IMR-90 (cell line): Measurements from ENCODE around the gene RAB11FIP3. TPM values are rescaled to one million over a fixed set of nuclear protein-coding genes. Genes with fewer than 3 reads are reported as not detected.

Source experiments
- ATAC-seq: fragments of 200-7000 bp; cut with Tn5 transposase; 2 replicates; pipeline ENCODE4 v1.9.1; 2020; ENCODE audit warnings: low read depth, mild to moderate bottlenecking, moderate library complexity
- BruUV-seq: library from RNA; stranded (reverse); fragments of 400-500 nt; replicated peaks from 2 replicates; lab custom pipeline; 2021; lab: Mats Ljungman, UMichigan
- CTCF ChIA-PET: fragments of 300-600 bp; formaldehyde crosslinking; extraction: SDS; loops from one replicate; lab custom pipeline; 2021; ENCODE audit warnings: antibody characterized with exemption; lab: Yijun Ruan, JAX
- POLR2A ChIA-PET: fragments of 300-600 bp; sonication (Branson Sonifier 250); formaldehyde crosslinking; loops from one replicate; lab custom pipeline; 2022; ENCODE audit warnings: antibody characterized with exemption; ENCODE audit not compliant: unreplicated experiment; lab: Charles Lee
- DNase-seq: peaks from one replicate; pipeline ENCODE4 v3.0.0; 2013
- H2AFZ ChIP-seq: replicated peaks from 2 replicates; pipeline ENCODE3; 2013; ENCODE audit warnings: low read length, mild to moderate bottlenecking; ENCODE audit not compliant: poor library complexity
- H2AK5ac ChIP-seq: 2 replicates; pipeline ENCODE4 v1.6.1; 2013; ENCODE audit warnings: low read depth, low read length, inconsistent platforms
- H2AK9ac ChIP-seq: replicated peaks from 2 replicates; pipeline ENCODE3; 2013; ENCODE audit warnings: mild to moderate bottlenecking, low read depth, low read length, moderate library complexity; ENCODE audit not compliant: poor library complexity
- H2BK120ac ChIP-seq: 2 replicates; pipeline ENCODE4 v1.6.1; 2013; ENCODE audit warnings: low read depth, low read length, inconsistent platforms
- H2BK15ac ChIP-seq: 3 replicates; pipeline ENCODE4 v1.6.1; 2013; ENCODE audit warnings: low read depth, low read length, inconsistent platforms
- H2BK20ac ChIP-seq: 2 replicates; pipeline ENCODE4 v1.6.1; 2013; ENCODE audit warnings: low read depth, mild to moderate bottlenecking, inconsistent platforms, low read length, moderate library complexity
- H2BK5ac ChIP-seq: 2 replicates; pipeline ENCODE4 v1.6.1; 2013; ENCODE audit warnings: mild to moderate bottlenecking, low read depth, low read length, inconsistent platforms; ENCODE audit not compliant: poor library complexity, severe bottlenecking
- H3K14ac ChIP-seq: replicated peaks from 2 replicates; pipeline ENCODE4 v1.6.1; 2013; ENCODE audit warnings: low read depth, low read length, inconsistent platforms
- H3K18ac ChIP-seq: 2 replicates; pipeline ENCODE4 v1.6.1; 2013; ENCODE audit warnings: low read depth, low read length, control low read depth
- H3K23ac ChIP-seq: 2 replicates; pipeline ENCODE4 v1.6.1; 2013; ENCODE audit warnings: low read depth, low read length, inconsistent platforms
- H3K27ac ChIP-seq: 2 replicates; pipeline ENCODE4 v1.5.1; 2013; ENCODE audit warnings: mild to moderate bottlenecking, control low read depth, low read length; ENCODE audit not compliant: insufficient read depth
- H3K27me3 ChIP-seq: 2 replicates; pipeline ENCODE4 v1.6.1; 2013; ENCODE audit warnings: low read length; ENCODE audit not compliant: control insufficient read depth, insufficient read depth
- H3K36me3 ChIP-seq: 2 replicates; pipeline ENCODE4 v1.6.1; 2013; ENCODE audit warnings: low read length, mixed read lengths; ENCODE audit not compliant: control insufficient read depth, insufficient read depth
- H3K4ac ChIP-seq: 2 replicates; pipeline ENCODE4 v1.6.1; 2013; ENCODE audit warnings: low read depth, low read length, inconsistent platforms
- H3K4me1 ChIP-seq: 2 replicates; pipeline ENCODE4 v1.6.1; 2013; ENCODE audit warnings: low read length, mixed read lengths; ENCODE audit not compliant: control insufficient read depth, insufficient read depth
- H3K4me2 ChIP-seq: 2 replicates; pipeline ENCODE4 v1.6.1; 2013; ENCODE audit warnings: low read depth, mild to moderate bottlenecking, control low read depth, low read length, moderate library complexity
- H3K4me3 ChIP-seq: 2 replicates; pipeline ENCODE4 v1.5.1; 2013; ENCODE audit warnings: low read depth, mild to moderate bottlenecking, control low read depth, low read length, moderate library complexity; ENCODE audit not compliant: insufficient read depth
- H3K56ac ChIP-seq: 2 replicates; pipeline ENCODE4 v1.6.1; 2013; ENCODE audit warnings: low read length, inconsistent platforms; ENCODE audit not compliant: insufficient read depth; ENCODE audit errors: extremely low read depth
- H3K79me1 ChIP-seq, 2 experiments: 2 replicates each; pipeline ENCODE4 v1.6.1; 2013; ENCODE audit warnings: low read length in 2 of 2, inconsistent platforms in 1 of 2, low read depth in 1 of 2
- H3K9ac ChIP-seq: 2 replicates; pipeline ENCODE4 v1.6.1; 2013; ENCODE audit warnings: low read depth, low read length, control low read depth
- H3K9me1 ChIP-seq: 2 replicates; pipeline ENCODE4 v1.6.1; 2013; ENCODE audit warnings: low read length, inconsistent platforms; ENCODE audit not compliant: insufficient read depth
- H3K9me3 ChIP-seq: 2 replicates; pipeline ENCODE4 v1.6.1; 2013; ENCODE audit warnings: low read length; ENCODE audit not compliant: control insufficient read depth, insufficient read depth
- H4K20me1 ChIP-seq: 2 replicates; pipeline ENCODE4 v1.6.1; 2013; ENCODE audit warnings: low read length, inconsistent platforms; ENCODE audit not compliant: insufficient read depth
- H4K5ac ChIP-seq: 2 replicates; pipeline ENCODE4 v1.6.1; 2013; ENCODE audit warnings: mild to moderate bottlenecking, low read depth, low read length, control low read depth
- H4K8ac ChIP-seq, 2 experiments: 2 replicates each; pipeline ENCODE4 v1.6.1; 2013; ENCODE audit warnings: low read depth in 2 of 2, low read length in 2 of 2, control low read depth in 1 of 2, inconsistent platforms in 1 of 2
- H4K91ac ChIP-seq: 2 replicates; pipeline ENCODE4 v1.6.1; 2013; ENCODE audit warnings: low read depth, low read length, inconsistent platforms; ENCODE audit not compliant: insufficient read depth
- CTCF ChIP-seq: conservative IDR thresholded peaks from 2 replicates; pipeline ENCODE4 v1.5.1; 2012; ENCODE audit warnings: mild to moderate bottlenecking, low read depth, low read length, improper control_type of control experiment
- MAZ ChIP-seq: IDR thresholded peaks from 2 replicates; pipeline ENCODE4 v1.6.1; 2012; ENCODE audit warnings: low read depth, mild to moderate bottlenecking, low read length, improper control_type of control experiment, moderate library complexity, borderline replicate concordance
- RAD21 ChIP-seq: IDR thresholded peaks from 2 replicates; pipeline ENCODE4 v1.6.1; 2012; ENCODE audit warnings: low read length, improper control_type of control experiment
- RCOR1 ChIP-seq: IDR thresholded peaks from 2 replicates; pipeline ENCODE4 v1.6.1; 2012; ENCODE audit warnings: mild to moderate bottlenecking, low read length, improper control_type of control experiment; ENCODE audit not compliant: insufficient replicate concordance
- SMC3 ChIP-seq: fragments of 150-350 bp; IDR thresholded peaks from 2 replicates; pipeline ENCODE4 v1.6.1; 2016; ENCODE audit warnings: low read depth, mild to moderate bottlenecking, antibody characterized with exemption, low read length, moderate library complexity
- WGBS, 2 experiments: methylation state at CpG; one replicate each; pipeline versions ENCODE4 v1.1.5 to v1.1.7; 2013; ENCODE audit warnings: missing lambda C conversion rate in 2 of 2; ENCODE audit not compliant: insufficient read length in 1 of 2; ENCODE audit errors: extremely low coverage in 2 of 2; 5-methylcytosine and 5-hydroxymethylcytosine counted together
- dilution Hi-C: fragments of 300-500 bp; cut with HindIII; formaldehyde crosslinking; loops from one replicate; pipeline ENCODE4 v1.14.3; 2018; ENCODE audit warnings: low sequenced_read_pairs; ENCODE audit not compliant: unreplicated experiment
- in situ Hi-C: fragments of 300-500 bp; cut with MboI; formaldehyde crosslinking; loops from 3 replicates; pipeline ENCODE4 v1.14.3; 2019; ENCODE audit warnings: low sequenced_read_pairs, inconsistent platforms, mixed read lengths
- intact Hi-C: fragments of 100-400 bp; cut with micrococcal nuclease; formaldehyde crosslinking; loops from 2 replicates; pipeline ENCODE4 v1.10.0; 2022
- polyA plus RNA-seq, 3 experiments: library from polyadenylated mRNA; depleted of rRNA; stranded (reverse); fragments of >200 nt; gene quantifications; 2 replicates each; pipeline ENCODE4 v1.2.3, GENCODE V29; 2012; ENCODE audit warnings: low replicate concordance in 1 of 3
- total RNA-seq: library from RNA; depleted of rRNA; stranded (reverse); fragments of >200 nt; gene quantifications from 2 replicates; pipeline ENCODE4 v1.2.3, GENCODE V29; 2012

Gene RAB11FIP3
- total and polyA plus RNA-seq, 2 of the 4 experiments (the other 2 are of a cell fraction) = 7.5 to 22.5 TPM

GRCh38 chr16:546909-547770 is 121.7 kb downstream of the RAB11FIP3 start:
- POLR2A ChIA-PET = no interaction called here
- Histone ChIP-seq H3K4me2 (no peak overlapping the region), H3K27me3 (no peaks in the 10 kb centered on the region), H3K18ac (no peak overlapping the region), H4K91ac (no peak overlapping the region), H3K9me1 (no peaks in the 10 kb centered on the region; the same call in 1 of the 2 replicates), H3K4ac (no peak overlapping the region), H3K36me3 (peaks cover 25% of the 10 kb centered on the region), H3K9me3 (no peaks in the 10 kb centered on the region), H2AK9ac (no peak overlapping the region), H2BK15ac (no peak overlapping the region), H3K79me1 (peaks cover 1 to 16% of the 10 kb centered on the region in 2 experiments; a peak in 2 of 4 replicates), H3K14ac (no peak overlapping the region), H3K27ac (no peak overlapping the region), H3K56ac (no peak overlapping the region), H3K9ac (no peak overlapping the region), H3K4me1 (no peaks in the 10 kb centered on the region), H4K20me1 (peaks cover 36% of the 10 kb centered on the region), H2AFZ (no peak overlapping the region), H2BK5ac (no peak overlapping the region), H2AK5ac (no peak overlapping the region), H3K23ac (no peak overlapping the region), H2BK20ac (no peak overlapping the region), H4K8ac (no peak overlapping the region), H3K4me3 (no peak overlapping the region), H2BK120ac (no peak overlapping the region), H4K5ac (no peak overlapping the region)
- peak; percentile 56; the same call in 1 of the 2 replicates for TF ChIP-seq MAZ
- TF ChIP-seq RAD21 = peak; percentile 49
- peak; percentile 52 for TF ChIP-seq CTCF
- TF ChIP-seq RCOR1 = no peak
- peak; percentile 28; the same call in 1 of the 2 replicates for TF ChIP-seq SMC3
- no TSS peak for BruUV-seq
- no peak for ATAC-seq
- DNase-seq = peak; percentile 16
- dilution Hi-C loops (no loop called here), intact Hi-C loops (no loop called here), in situ Hi-C loops (no loop called here)
- WGBS, 2 experiments = 88% methylated on average over 24 of the region's 60 CpGs; no CpG with 5 or more reads in 1 of the 2 experiments
- CTCF ChIA-PET = no interaction called here
